Measurements from ENCODE around the gene RRBP1.

DNA sequence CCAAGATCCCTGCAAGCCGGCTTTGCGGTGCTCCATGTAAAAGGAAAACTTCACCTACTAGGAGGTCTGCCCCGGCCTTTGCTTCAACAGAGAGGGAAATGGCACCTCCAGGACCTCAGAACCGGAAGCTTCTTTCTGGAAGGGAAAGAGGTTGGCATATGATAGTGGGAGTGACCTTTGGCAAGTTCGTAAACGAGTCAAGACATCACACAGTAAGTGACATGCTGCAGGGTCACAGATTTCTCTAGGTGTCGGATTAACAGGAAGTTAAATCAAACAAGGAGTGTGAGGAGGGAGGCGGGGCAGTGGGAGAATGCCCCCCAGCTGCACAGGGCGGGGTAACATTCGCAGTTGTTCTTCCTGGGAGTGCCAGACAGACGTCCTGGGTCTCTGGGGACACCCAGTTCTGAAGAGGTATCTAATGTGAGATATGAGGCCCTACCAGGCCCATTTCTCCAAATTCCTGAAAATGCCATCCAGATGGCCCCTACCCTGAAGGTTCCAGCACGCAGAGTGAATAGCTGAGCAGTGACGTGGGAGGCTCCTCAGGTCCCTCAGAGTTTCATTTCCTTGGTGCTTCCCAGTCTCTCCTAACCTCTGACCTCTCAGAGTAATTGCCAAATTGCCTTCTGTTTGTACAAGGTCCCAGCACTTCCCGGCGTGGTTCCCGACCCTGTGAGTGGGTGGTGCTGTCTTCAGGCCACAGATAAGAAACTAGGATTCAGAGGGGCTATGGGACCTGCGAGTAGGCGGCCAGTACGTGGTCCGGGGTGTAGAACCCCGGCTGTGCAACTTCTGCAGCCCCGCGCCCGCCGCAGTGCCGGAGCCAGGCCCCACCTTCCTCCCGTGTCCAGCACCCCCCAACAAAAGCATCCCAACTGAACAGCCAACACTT, 1.9 kb downstream of the RRBP1 start:
- TF ChIP-seq, protein P1, sequence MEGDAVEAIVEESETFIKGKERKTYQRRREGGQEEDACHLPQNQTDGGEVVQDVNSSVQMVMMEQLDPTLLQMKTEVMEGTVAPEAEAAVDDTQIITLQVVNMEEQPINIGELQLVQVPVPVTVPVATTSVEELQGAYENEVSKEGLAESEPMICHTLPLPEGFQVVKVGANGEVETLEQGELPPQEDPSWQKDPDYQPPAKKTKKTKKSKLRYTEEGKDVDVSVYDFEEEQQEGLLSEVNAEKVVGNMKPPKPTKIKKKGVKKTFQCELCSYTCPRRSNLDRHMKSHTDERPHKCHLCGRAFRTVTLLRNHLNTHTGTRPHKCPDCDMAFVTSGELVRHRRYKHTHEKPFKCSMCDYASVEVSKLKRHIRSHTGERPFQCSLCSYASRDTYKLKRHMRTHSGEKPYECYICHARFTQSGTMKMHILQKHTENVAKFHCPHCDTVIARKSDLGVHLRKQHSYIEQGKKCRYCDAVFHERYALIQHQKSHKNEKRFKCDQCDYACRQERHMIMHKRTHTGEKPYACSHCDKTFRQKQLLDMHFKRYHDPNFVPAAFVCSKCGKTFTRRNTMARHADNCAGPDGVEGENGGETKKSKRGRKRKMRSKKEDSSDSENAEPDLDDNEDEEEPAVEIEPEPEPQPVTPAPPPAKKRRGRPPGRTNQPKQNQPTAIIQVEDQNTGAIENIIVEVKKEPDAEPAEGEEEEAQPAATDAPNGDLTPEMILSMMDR (IDR thresholded peaks at IDR 0.05; ENCODE audit: low read depth, low read length): no peak
- TF ChIP-seq EZH2phosphoT487 (IDR thresholded peaks at IDR 0.05; ENCODE audit: low read depth): no peak

Data from OCI-LY3 (cell line).